HEK293 (cell line): ENCODE data around the gene TBC1D20.

Experiments used
- CTCF ChIA-PET: fragments of 350-600 bp; formaldehyde crosslinking; extraction: SDS; loops from one replicate; lab custom pipeline; 2021; ENCODE audit warnings: antibody characterized with exemption; lab: Yijun Ruan, JAX
- POLR2A ChIA-PET: fragments of 300-600 bp; formaldehyde crosslinking; extraction: SDS; loops from one replicate; lab custom pipeline; 2020; ENCODE audit warnings: antibody characterized with exemption, inconsistent platforms; lab: Yijun Ruan, JAX
- H3K27ac ChIP-seq: fragments of 200-500 bp; sonication (Bioruptor generic); 2 replicates; pipeline ENCODE4 v1.5.1; 2014; ENCODE audit warnings: low read depth, low read length, control low read depth, inconsistent platforms; ENCODE audit errors: extremely low read depth
- H3K36me3 ChIP-seq, 2 experiments: fragments of 200-500 bp in 1 of 2; sonication (Bioruptor generic) in 1 of 2; 1 replicate in 1 of 2; 2 replicates in 1 of 2; pipeline ENCODE4 v1.5.1; 2014 to 2017; ENCODE audit warnings: inconsistent platforms in 2 of 2, low read length in 2 of 2; ENCODE audit not compliant: control insufficient read depth in 2 of 2, insufficient read depth in 1 of 2
- H3K4me1 ChIP-seq: fragments of 200-500 bp; sonication (Bioruptor generic); 2 replicates; pipeline ENCODE4 v1.5.1; 2014; ENCODE audit warnings: mild to moderate bottlenecking, low read length, inconsistent platforms; ENCODE audit not compliant: control insufficient read depth, insufficient read depth
- H3K4me3 ChIP-seq: 2 replicates; pipeline ENCODE4 v1.5.1; 2011; ENCODE audit warnings: low read depth, mild to moderate bottlenecking, control low read depth, low read length, moderate library complexity
- H3K9me3 ChIP-seq: fragments of 200-500 bp; sonication (Bioruptor generic); 2 replicates; pipeline ENCODE4 v1.5.1; 2014; ENCODE audit warnings: low read depth, low read length, inconsistent platforms; ENCODE audit not compliant: control insufficient read depth, insufficient read depth
- GLIS2 ChIP-seq: fragments of 450-650 bp; formaldehyde crosslinking; IDR thresholded peaks from 2 replicates; pipeline ENCODE4 v1.5.1; 2016; ENCODE audit warnings: missing biosample characterization, missing genetic modification characterization
- HIC1 ChIP-seq: fragments of 450-650 bp; formaldehyde crosslinking; IDR thresholded peaks from 2 replicates; pipeline ENCODE4 v1.5.1; 2016; ENCODE audit warnings: missing biosample characterization, missing genetic modification characterization
- INSM2 ChIP-seq: fragments of 450-650 bp; formaldehyde crosslinking; IDR thresholded peaks from 2 replicates; pipeline ENCODE4 v1.5.1; 2016; ENCODE audit warnings: missing biosample characterization, missing genetic modification characterization
- KLF8 ChIP-seq: fragments of 450-650 bp; formaldehyde crosslinking; IDR thresholded peaks from 2 replicates; pipeline ENCODE4 v1.5.1; 2016; ENCODE audit warnings: missing biosample characterization, missing genetic modification characterization
- ZBTB17 ChIP-seq: fragments of 450-650 bp; formaldehyde crosslinking; IDR thresholded peaks from 2 replicates; pipeline ENCODE4 v1.5.1; 2016; ENCODE audit warnings: missing biosample characterization, missing genetic modification characterization
- ZBTB8A ChIP-seq: fragments of 450-650 bp; formaldehyde crosslinking; IDR thresholded peaks from 2 replicates; pipeline ENCODE4 v1.5.1; 2016; ENCODE audit warnings: missing biosample characterization, missing genetic modification characterization
- ZNF138 ChIP-seq: fragments of 450-650 bp; formaldehyde crosslinking; IDR thresholded peaks from 2 replicates; pipeline ENCODE4 v1.5.1; 2016; ENCODE audit warnings: missing biosample characterization, missing genetic modification characterization, borderline replicate concordance
- ZNF155 ChIP-seq: fragments of 450-650 bp; formaldehyde crosslinking; IDR thresholded peaks from 2 replicates; pipeline ENCODE4 v1.5.1; 2016; ENCODE audit warnings: missing biosample characterization, missing genetic modification characterization
- ZNF202 ChIP-seq: fragments of 450-650 bp; formaldehyde crosslinking; IDR thresholded peaks from 2 replicates; pipeline ENCODE4 v1.5.1; 2016; ENCODE audit warnings: missing biosample characterization, missing genetic modification characterization, borderline replicate concordance
- ZNF223 ChIP-seq: fragments of 450-650 bp; formaldehyde crosslinking; IDR thresholded peaks from 2 replicates; pipeline ENCODE4 v1.5.1; 2016; ENCODE audit warnings: missing biosample characterization, missing genetic modification characterization
- ZNF404 ChIP-seq: fragments of 450-650 bp; formaldehyde crosslinking; IDR thresholded peaks from 2 replicates; pipeline ENCODE4 v1.5.1; 2017; ENCODE audit warnings: missing biosample characterization, missing genetic modification characterization
- ZNF514 ChIP-seq: fragments of 450-650 bp; formaldehyde crosslinking; IDR thresholded peaks from 2 replicates; pipeline ENCODE4 v1.5.1; 2016; ENCODE audit warnings: missing biosample characterization, missing genetic modification characterization
- ZNF521 ChIP-seq: fragments of 450-650 bp; formaldehyde crosslinking; IDR thresholded peaks from 2 replicates; pipeline ENCODE4 v1.5.1; 2017; ENCODE audit warnings: missing biosample characterization, mild to moderate bottlenecking, missing genetic modification characterization
- ZNF560 ChIP-seq: fragments of 450-650 bp; formaldehyde crosslinking; IDR thresholded peaks from 2 replicates; pipeline ENCODE4 v1.5.1; 2017; ENCODE audit warnings: missing biosample characterization, missing genetic modification characterization, borderline replicate concordance
- ZNF621 ChIP-seq: fragments of 450-650 bp; formaldehyde crosslinking; IDR thresholded peaks from 2 replicates; pipeline ENCODE4 v1.5.1; 2017; ENCODE audit warnings: missing biosample characterization, missing genetic modification characterization
- ZNF645 ChIP-seq: fragments of 450-650 bp; formaldehyde crosslinking; IDR thresholded peaks from 2 replicates; pipeline ENCODE4; 2016; ENCODE audit warnings: missing biosample characterization, missing genetic modification characterization
- ZNF747 ChIP-seq: fragments of 450-650 bp; formaldehyde crosslinking; IDR thresholded peaks from 2 replicates; pipeline ENCODE4 v1.5.1; 2016; ENCODE audit warnings: missing biosample characterization, missing genetic modification characterization
- ZSCAN30 ChIP-seq: fragments of 450-650 bp; IDR thresholded peaks from 2 replicates; pipeline ENCODE4 v1.5.1; 2018; ENCODE audit warnings: missing biosample characterization, mild to moderate bottlenecking, missing genetic modification characterization, moderate library complexity
- TF ChIP-seq, protein P1 (sequence below): fragments of 450-650 bp; formaldehyde crosslinking; IDR thresholded peaks from 2 replicates; pipeline ENCODE4 v1.5.1; 2016; ENCODE audit warnings: missing biosample characterization, missing genetic modification characterization
- TF ChIP-seq, protein P2 (sequence below): fragments of 450-650 bp; formaldehyde crosslinking; IDR thresholded peaks from 2 replicates; pipeline ENCODE4 v1.5.1; 2016; ENCODE audit warnings: missing biosample characterization, missing genetic modification characterization
- TF ChIP-seq, protein P3 (sequence below): sonication (generic); formaldehyde crosslinking; IDR thresholded peaks from 2 replicates; pipeline ENCODE4 v1.8.1; 2022; ENCODE audit warnings: mild to moderate bottlenecking, moderate library complexity, missing genetic modification reagents

TBC1D20 gene

DNA sequence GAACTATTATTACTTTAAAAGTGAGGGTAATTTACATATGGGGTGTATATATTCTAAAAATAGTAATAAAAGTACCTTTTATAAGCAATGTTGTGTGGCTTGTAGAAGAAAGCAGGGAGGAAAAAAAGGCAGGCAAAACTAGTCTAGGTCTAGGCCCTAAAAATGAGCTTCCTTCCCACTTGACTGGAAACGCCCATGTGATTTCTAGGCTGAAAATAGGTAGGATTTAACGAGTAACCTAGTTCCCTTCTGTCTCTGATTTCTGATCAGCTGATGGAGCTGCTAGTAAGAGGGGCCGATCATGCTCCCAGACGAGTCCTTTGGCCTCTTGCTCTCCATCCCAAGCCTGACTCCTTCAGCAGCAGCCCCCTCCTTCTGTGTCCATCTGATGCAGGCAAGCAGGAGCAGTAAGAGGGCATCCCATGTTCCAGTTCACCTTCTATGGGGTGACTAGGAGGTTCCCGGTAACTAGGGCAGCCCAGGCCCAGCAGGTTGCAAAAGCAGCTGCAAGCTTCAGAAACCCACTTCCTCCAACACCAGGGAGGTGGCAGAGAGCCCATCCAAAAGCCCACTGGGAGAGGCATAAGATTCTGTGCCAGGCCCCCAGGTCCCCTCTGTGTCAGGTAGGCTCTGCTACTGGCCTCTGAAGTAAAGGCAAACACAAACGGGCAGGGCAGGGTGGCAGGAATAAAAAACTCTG, 24.4 kb downstream of the TBC1D20 start:
- no peak overlapping the region for H3K27ac ChIP-seq
- POLR2A ChIA-PET, result interaction anchor here (0.7 kb wide), 1 partner anchor 21 kb away, joined by 3 read pairs; no protein-coding TSS in a partner anchor
- H3K36me3 ChIP-seq, result peaks cover 25 to 87% of the 10 kb centered on the region in 2 experiments
- TF ChIP-seq ZNF645, result no peak
- no peak for TF ChIP-seq GLIS2
- TF ChIP-seq ZSCAN30 (tag by site-specific recombination), result no peak
- no peak for TF ChIP-seq ZNF521 (tag by site-specific recombination)
- no peak for TF ChIP-seq INSM2 (tag by site-specific recombination)
- no peaks in the 10 kb centered on the region for H3K9me3 ChIP-seq
- CTCF ChIA-PET, result interaction anchor here (0.8 to 1.0 kb wide), 3 partner anchors 41 to 85 kb away, joined by 3 to 5 read pairs (median 3); no protein-coding TSS in a partner anchor
- no peaks in the 10 kb centered on the region for H3K4me1 ChIP-seq
- no peak overlapping the region for H3K4me3 ChIP-seq

DNA sequence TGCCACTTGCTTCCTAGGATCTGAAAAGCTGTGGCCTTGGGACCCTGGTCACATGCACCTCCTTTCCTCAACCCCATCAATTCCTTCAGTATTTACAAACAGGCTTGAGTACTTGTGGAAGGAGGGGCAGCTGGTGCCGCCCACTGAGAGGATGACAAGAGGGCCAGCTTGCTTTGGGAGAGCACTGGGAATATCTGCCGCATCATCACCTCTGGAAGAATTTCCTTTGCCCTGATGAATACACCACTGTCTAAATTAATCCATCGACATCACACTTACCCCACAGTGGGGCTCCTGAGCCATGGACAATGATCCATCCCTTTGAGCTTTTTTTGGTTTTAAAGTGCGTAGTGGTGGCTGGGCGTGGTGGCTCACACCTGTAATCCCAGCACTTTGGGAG, 25.9 kb downstream of the TBC1D20 start:
- H3K9me3 ChIP-seq, result no peaks in the 10 kb centered on the region
- ChIA-PET CTCF (interaction anchor here (0.7 kb wide), 1 partner anchor 22 kb away, joined by 3 read pairs; no protein-coding TSS in a partner anchor), POLR2A (no interaction called here)
- no peaks in the 10 kb centered on the region; the same call in 1 of the 2 replicates for H3K4me1 ChIP-seq
- no peak overlapping the region for H3K4me3 ChIP-seq
- no peak overlapping the region for H3K27ac ChIP-seq
- TF ChIP-seq, protein P1, sequence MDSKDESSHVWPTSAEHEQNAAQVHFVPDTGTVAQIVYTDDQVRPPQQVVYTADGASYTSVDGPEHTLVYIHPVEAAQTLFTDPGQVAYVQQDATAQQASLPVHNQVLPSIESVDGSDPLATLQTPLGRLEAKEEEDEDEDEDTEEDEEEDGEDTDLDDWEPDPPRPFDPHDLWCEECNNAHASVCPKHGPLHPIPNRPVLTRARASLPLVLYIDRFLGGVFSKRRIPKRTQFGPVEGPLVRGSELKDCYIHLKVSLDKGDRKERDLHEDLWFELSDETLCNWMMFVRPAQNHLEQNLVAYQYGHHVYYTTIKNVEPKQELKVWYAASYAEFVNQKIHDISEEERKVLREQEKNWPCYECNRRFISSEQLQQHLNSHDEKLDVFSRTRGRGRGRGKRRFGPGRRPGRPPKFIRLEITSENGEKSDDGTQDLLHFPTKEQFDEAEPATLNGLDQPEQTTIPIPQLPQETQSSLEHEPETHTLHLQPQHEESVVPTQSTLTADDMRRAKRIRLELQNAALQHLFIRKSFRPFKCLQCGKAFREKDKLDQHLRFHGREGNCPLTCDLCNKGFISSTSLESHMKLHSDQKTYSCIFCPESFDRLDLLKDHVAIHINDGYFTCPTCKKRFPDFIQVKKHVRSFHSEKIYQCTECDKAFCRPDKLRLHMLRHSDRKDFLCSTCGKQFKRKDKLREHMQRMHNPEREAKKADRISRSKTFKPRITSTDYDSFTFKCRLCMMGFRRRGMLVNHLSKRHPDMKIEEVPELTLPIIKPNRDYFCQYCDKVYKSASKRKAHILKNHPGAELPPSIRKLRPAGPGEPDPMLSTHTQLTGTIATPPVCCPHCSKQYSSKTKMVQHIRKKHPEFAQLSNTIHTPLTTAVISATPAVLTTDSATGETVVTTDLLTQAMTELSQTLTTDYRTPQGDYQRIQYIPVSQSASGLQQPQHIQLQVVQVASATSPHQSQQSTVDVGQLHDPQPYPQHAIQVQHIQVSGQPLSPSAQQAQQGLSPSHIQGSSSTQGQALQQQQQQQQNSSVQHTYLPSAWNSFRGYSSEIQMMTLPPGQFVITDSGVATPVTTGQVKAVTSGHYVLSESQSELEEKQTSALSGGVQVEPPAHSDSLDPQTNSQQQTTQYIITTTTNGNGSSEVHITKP (tag by site-specific recombination), result no peak
- no peak for TF ChIP-seq ZBTB17
- TF ChIP-seq, protein P2, sequence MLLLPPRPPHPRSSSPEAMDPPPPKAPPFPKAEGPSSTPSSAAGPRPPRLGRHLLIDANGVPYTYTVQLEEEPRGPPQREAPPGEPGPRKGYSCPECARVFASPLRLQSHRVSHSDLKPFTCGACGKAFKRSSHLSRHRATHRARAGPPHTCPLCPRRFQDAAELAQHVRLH (tag by site-specific recombination), result no peak
- peaks cover 16 to 88% of the 10 kb centered on the region in 2 experiments for H3K36me3 ChIP-seq

DNA sequence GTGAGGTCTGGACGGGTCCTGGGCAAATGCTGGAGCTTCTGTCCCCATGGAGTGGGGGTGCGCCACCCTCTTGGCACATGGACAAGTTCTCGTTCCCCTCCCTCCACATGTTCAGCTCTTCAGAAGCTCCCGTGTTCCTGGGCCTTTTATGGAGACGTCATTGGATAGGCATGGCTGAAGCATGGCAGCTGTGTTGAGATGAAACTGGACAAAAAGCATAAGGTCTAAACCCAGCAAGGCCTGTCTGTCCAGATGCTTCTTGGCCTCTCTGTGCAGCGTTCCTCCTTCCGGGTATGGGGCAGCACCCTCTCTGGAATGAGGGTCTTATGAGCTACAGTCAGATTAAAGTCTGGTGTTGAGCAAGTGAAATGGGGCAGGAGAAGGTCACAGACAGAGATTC, 26.8 kb downstream of the TBC1D20 start:
- H3K27ac ChIP-seq, result no peak overlapping the region
- POLR2A ChIA-PET, result no interaction called here
- no peaks in the 10 kb centered on the region for H3K9me3 ChIP-seq
- H3K4me1 ChIP-seq, result no peaks in the 10 kb centered on the region; the same call in 1 of the 2 replicates
- H3K4me3 ChIP-seq, result no peak overlapping the region
- H3K36me3 ChIP-seq, result peaks cover 6 to 86% of the 10 kb centered on the region in 2 experiments
- CTCF ChIA-PET, result interaction anchor here (0.6 to 1.3 kb wide), 5 partner anchors 10 to 83 kb away, joined by 3 to 5 read pairs (median 3); no protein-coding TSS in a partner anchor
- TF ChIP-seq HIC1 (no peak), ZNF621 (tag by site-specific recombination) (no peak), ZNF560 (tag by site-specific recombination) (no peak), ZNF223 (no peak), ZNF202 (tag by site-specific recombination) (no peak), ZNF514 (no peak), KLF8 (no peak), ZNF155 (no peak), ZNF404 (tag by site-specific recombination) (no peak), ZNF747 (no peak), ZNF138 (tag by site-specific recombination) (no peak), ZBTB8A (tag by site-specific recombination) (no peak)
- TF ChIP-seq, protein P3, sequence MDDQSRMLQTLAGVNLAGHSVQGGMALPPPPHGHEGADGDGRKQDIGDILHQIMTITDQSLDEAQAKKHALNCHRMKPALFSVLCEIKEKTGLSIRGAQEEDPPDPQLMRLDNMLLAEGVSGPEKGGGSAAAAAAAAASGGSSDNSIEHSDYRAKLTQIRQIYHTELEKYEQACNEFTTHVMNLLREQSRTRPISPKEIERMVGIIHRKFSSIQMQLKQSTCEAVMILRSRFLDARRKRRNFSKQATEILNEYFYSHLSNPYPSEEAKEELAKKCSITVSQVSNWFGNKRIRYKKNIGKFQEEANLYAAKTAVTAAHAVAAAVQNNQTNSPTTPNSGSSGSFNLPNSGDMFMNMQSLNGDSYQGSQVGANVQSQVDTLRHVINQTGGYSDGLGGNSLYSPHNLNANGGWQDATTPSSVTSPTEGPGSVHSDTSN (CRISPR knock-in tag), result no peak
- TF ChIP-seq, all 188 proteins: peak for 0
